Mammary epithelial cell (primary cell): ENCODE results near the gene SCUBE1.

Experiments used
- EZH2 ChIP-seq: IDR thresholded peaks from 2 replicates; pipeline ENCODE4 v1.6.1; 2012; ENCODE audit warnings: low read length, inconsistent platforms, borderline replicate concordance
- TF ChIP-seq, protein P1 (sequence below), 2 donors: IDR thresholded peaks in 1 of 2; conservative IDR thresholded peaks in 1 of 2; 2 replicates each; pipeline ENCODE4 v1.5.1; 2011 to 2012; ENCODE audit warnings: inconsistent platforms in 2 of 2, low read length in 2 of 2, mild to moderate bottlenecking in 2 of 2, control low read depth in 1 of 2, low read depth in 1 of 2; ENCODE audit not compliant: insufficient read depth in 1 of 2; ENCODE audit errors: extremely low read depth in 1 of 2

DNA sequence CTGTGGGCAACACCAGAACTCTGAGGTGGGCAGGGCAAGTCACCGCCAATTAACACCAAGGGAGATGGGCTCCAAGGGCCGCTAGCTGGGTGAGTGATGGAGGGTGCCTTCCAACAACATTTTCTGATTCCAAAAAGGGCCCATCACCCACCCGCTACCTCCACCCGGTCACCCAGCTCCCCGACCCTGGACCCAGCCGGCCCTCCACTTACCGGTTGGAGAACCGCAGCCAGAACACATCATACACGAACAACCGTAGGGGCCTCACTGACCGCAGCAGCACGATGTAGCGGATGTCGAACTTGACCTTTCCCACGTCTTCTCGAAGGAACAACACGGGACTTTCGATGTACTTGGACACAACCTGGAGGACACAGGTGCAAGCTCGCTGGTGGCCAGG lies 171.0 kb downstream of the SCUBE1 start:
- TF ChIP-seq, protein P1, sequence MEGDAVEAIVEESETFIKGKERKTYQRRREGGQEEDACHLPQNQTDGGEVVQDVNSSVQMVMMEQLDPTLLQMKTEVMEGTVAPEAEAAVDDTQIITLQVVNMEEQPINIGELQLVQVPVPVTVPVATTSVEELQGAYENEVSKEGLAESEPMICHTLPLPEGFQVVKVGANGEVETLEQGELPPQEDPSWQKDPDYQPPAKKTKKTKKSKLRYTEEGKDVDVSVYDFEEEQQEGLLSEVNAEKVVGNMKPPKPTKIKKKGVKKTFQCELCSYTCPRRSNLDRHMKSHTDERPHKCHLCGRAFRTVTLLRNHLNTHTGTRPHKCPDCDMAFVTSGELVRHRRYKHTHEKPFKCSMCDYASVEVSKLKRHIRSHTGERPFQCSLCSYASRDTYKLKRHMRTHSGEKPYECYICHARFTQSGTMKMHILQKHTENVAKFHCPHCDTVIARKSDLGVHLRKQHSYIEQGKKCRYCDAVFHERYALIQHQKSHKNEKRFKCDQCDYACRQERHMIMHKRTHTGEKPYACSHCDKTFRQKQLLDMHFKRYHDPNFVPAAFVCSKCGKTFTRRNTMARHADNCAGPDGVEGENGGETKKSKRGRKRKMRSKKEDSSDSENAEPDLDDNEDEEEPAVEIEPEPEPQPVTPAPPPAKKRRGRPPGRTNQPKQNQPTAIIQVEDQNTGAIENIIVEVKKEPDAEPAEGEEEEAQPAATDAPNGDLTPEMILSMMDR (conservative IDR thresholded peaks at IDR 0.05 in 1 of 2, IDR thresholded peaks at IDR 0.05 in 1 of 2; ENCODE audit: extremely low read depth in 1 of 2, insufficient read depth in 1 of 2, low read depth in 1 of 2, low read length in 2 of 2), result no peak
- no peak for TF ChIP-seq EZH2
